ENCODE data around the gene FBXO42.

DNA sequence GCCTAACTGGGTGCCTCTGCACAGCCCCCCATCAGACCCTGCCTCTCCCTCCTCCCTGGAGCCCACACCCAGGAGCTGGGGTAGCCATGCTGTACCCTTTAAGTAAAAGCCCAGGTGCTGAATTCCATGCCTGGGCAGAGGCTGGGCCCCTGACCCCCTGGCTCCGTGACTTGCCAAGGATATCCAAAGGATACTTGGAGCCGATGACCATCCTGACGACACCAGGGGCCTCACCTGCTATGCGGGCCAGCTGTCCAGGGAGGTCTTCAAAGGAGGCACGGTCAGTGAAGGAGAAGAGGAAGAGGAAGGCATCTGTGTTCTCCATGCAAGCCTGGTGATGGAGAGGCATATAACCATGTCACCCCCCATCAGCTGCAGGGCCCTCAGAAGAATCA lies 120.0 kb downstream of the FBXO42 start:
- TF ChIP-seq SOX6 (IDR thresholded peaks at IDR 0.05): no peak
- TF ChIP-seq SOX6 (CRISPR knock-in tag; IDR thresholded peaks at IDR 0.05): no peak
- TF ChIP-seq U2AF2 (IDR thresholded peaks at IDR 0.05; ENCODE audit: low read depth, low read length): no peak
- no peak for TF ChIP-seq ZNF501 (CRISPR knock-in tag; IDR thresholded peaks at IDR 0.05)
- no peak for TF ChIP-seq ZNF512 (CRISPR knock-in tag; IDR thresholded peaks at IDR 0.05)
